ENCODE results near the gene ARL15.

ARL15 gene

GRCh38 chr5:53971131-53971530, 339.2 kb downstream of the ARL15 start:
- no peak for DNase-seq

GRCh38 chr5:53970475-53970874, 339.9 kb downstream of the ARL15 start:
- DNase-seq = no peak

GRCh38 chr5:53969176-53969730, 341.1 kb downstream of the ARL15 start:
- DNase-seq = no peak

GRCh38 chr5:53965459-53965858, 344.9 kb downstream of the ARL15 start:
- DNase-seq = no peak

GRCh38 chr5:53963958-53964357, 346.4 kb downstream of the ARL15 start:
- no peak for DNase-seq

- DNase-seq = no peak
Measured at GRCh38 chr5:53962306-53962705, 348.1 kb downstream of the ARL15 start.

GRCh38 chr5:53956632-53957031, 353.7 kb downstream of the ARL15 start:
- no peak for DNase-seq

GRCh38 chr5:53956196-53956595, 354.2 kb downstream of the ARL15 start:
- DNase-seq = peak; percentile 48

GRCh38 chr5:53950621-53951020, 359.8 kb downstream of the ARL15 start:
- no peak for DNase-seq

- no peak for DNase-seq
Measured at GRCh38 chr5:53948598-53948997, 361.8 kb downstream of the ARL15 start.

- DNase-seq = no peak
Measured at GRCh38 chr5:53946405-53947100, 363.8 kb downstream of the ARL15 start.

- no peak for DNase-seq
Measured at GRCh38 chr5:53944981-53945380, 365.4 kb downstream of the ARL15 start.

GRCh38 chr5:53943938-53944337, 366.4 kb downstream of the ARL15 start:
- DNase-seq = no peak

GRCh38 chr5:53942724-53943123, 367.6 kb downstream of the ARL15 start:
- no peak for DNase-seq

- DNase-seq = no peak
Measured at GRCh38 chr5:53940921-53941320, 369.5 kb downstream of the ARL15 start.

- no peak for DNase-seq
Measured at GRCh38 chr5:53937467-53937866, 372.9 kb downstream of the ARL15 start.

- no peak for DNase-seq
Measured at GRCh38 chr5:53936481-53937352, 373.7 kb downstream of the ARL15 start.

- no peak for DNase-seq
Measured at GRCh38 chr5:53934151-53934820, 376.1 kb downstream of the ARL15 start.

- no peak for DNase-seq
Measured at GRCh38 chr5:53932351-53932750, 378.0 kb downstream of the ARL15 start.

GRCh38 chr5:53930457-53930856, 379.9 kb downstream of the ARL15 start:
- no peak for DNase-seq

- no peak for DNase-seq
Measured at GRCh38 chr5:53929570-53929969, 380.8 kb downstream of the ARL15 start.

GRCh38 chr5:53929152-53929551, 381.2 kb downstream of the ARL15 start:
- DNase-seq = no peak

GRCh38 chr5:53928641-53929040, 381.7 kb downstream of the ARL15 start:
- no peak for DNase-seq

All from hematopoietic multipotent progenitor cell treated with erythropoietin and hydrocortisone succinate and interleukin-3 and kit ligand, for 4 days (in vitro differentiated cells).